Measurements from ENCODE around the gene BASP1. TPM values are rescaled to one million over a fixed set of nuclear protein-coding genes. Genes with fewer than 3 reads are reported as not detected.

The BASP1 gene
- polyA plus RNA-seq, 1 of the 3 experiments (the other 2 are of a cell fraction) = 107 TPM

- Histone ChIP-seq H3F3A (replicated peaks; ENCODE audit: insufficient read depth) (no peaks in the 10 kb centered on the region), H3K4me1 (ENCODE audit: control insufficient read depth in 1 of 2, insufficient read depth in 2 of 2, low read depth in 1 of 2, low read length in 1 of 2) (no peaks in the 10 kb centered on the region), H3K9ac (no peak overlapping the region), H3K9me3 (no peaks in the 10 kb centered on the region), H2AFZ (ENCODE audit: low read depth) (no peak overlapping the region), H4K20me1 (ENCODE audit: insufficient read depth) (no peaks in the 10 kb centered on the region), H3K27me3 (ENCODE audit: insufficient read depth) (no peaks in the 10 kb centered on the region), H3K4me3 (ENCODE audit: low read depth in 2 of 2, low read length in 1 of 2) (no peak overlapping the region), H3K27ac (ENCODE audit: low read depth in 2 of 2, low read length in 1 of 2) (no peak overlapping the region), H3K79me2 (ENCODE audit: insufficient read depth) (no peaks in the 10 kb centered on the region), H3K36me3 (replicated peaks in 1 of 2; ENCODE audit: control insufficient read depth in 1 of 2, insufficient read depth in 2 of 2, low read length in 1 of 2) (no peaks in the 10 kb centered on the region), H3K9me2 (no peaks in the 10 kb centered on the region), H3K4me2 (no peak overlapping the region)
- POLR2A ChIA-PET = no interaction called here
- DNase-seq = no peak
- 74% methylated on average over 8 of the region's 8 CpGs for WGBS (ENCODE audit: low lambda C conversion rate)
- CTCF ChIA-PET = no interaction called here
- TF ChIP-seq SMC3 (IDR thresholded peaks at IDR 0.05; ENCODE audit: low read depth, low read length) (no peak), MXI1 (IDR thresholded peaks at IDR 0.05; ENCODE audit: low read depth, low read length) (no peak), NRF1 (IDR thresholded peaks at IDR 0.05; ENCODE audit: low read depth, low read length) (no peak), IRF3 (IDR thresholded peaks at IDR 0.05; ENCODE audit: low read depth, low read length) (no peak), CTCF (IDR thresholded peaks at IDR 0.05) (no peak), YY1 (IDR thresholded peaks at IDR 0.05; ENCODE audit: low read depth) (no peak), TCF12 (IDR thresholded peaks at IDR 0.05) (no peak), USF1 (IDR thresholded peaks at IDR 0.05; ENCODE audit: borderline replicate concordance, low read depth) (no peak), CHD2 (IDR thresholded peaks at IDR 0.05; ENCODE audit: low read length, partially characterized antibody) (no peak), USF2 (IDR thresholded peaks at IDR 0.05; ENCODE audit: borderline replicate concordance, low read depth, low read length) (no peak), EP300 (IDR thresholded peaks at IDR 0.05; ENCODE audit: borderline replicate concordance in 1 of 2, low read depth in 1 of 2, low read length in 1 of 2) (no peak), FOXM1 (IDR thresholded peaks at IDR 0.05; ENCODE audit: low read depth) (no peak), PBX3 (IDR thresholded peaks at IDR 0.05) (no peak), RXRA (IDR thresholded peaks at IDR 0.05; ENCODE audit: borderline replicate concordance, low read depth) (no peak), MAX (IDR thresholded peaks at IDR 0.05; ENCODE audit: low read depth) (no peak), EZH2phosphoT487 (IDR thresholded peaks at IDR 0.05; ENCODE audit: borderline replicate concordance, low read depth) (no peak), GATA2 (CRISPR knock-in tag; IDR thresholded peaks at IDR 0.05) (no peak), ZBTB33 (IDR thresholded peaks at IDR 0.05; ENCODE audit: borderline replicate concordance, low read depth) (no peak), TAF1 (IDR thresholded peaks at IDR 0.05; ENCODE audit: borderline replicate concordance, low read depth, low read length) (no peak), NFIC (IDR thresholded peaks at IDR 0.05; ENCODE audit: borderline replicate concordance) (no peak)
These were observed 77.3 kb downstream of the BASP1 start for GRCh38 chr5:17294639-17295311.
